ENCODE measurements around the gene MEGF6.

- TF ChIP-seq CTCF (IDR thresholded peaks at IDR 0.05) (no peak), POLR2A (IDR thresholded peaks at IDR 0.05) (no peak)
Measured at GRCh38 chr1:3651930-3652547, 40.7 kb upstream of the MEGF6 start, which contains the start of gene TP73.

All from uterus (tissue), 2 donors.